GM13976 (cell line): ENCODE measurements around the gene SNX19.
"Not testable (repeated sequence)": the region's sequence is repeated elsewhere in the genome, so short reads cannot be mapped to it uniquely, and the experiment has no call there.

Experiments used
- DNase-seq: peaks from one replicate; pipeline ENCODE4 v3.0.0; 2012; ENCODE audit warnings: low spot score
- in situ Hi-C: fragments of 300-500 bp; cut with MboI; formaldehyde crosslinking; loops from one replicate; pipeline ENCODE4 v1.12.0; 2022; ENCODE audit warnings: low sequenced_read_pairs, mixed read lengths, inconsistent platforms; ENCODE audit not compliant: unreplicated experiment
- TF ChIP-seq, protein P1 (sequence below): IDR thresholded peaks from 2 replicates; pipeline ENCODE4 v1.5.1; 2012; ENCODE audit warnings: borderline replicate concordance, mild to moderate bottlenecking; ENCODE audit not compliant: insufficient read depth; ENCODE audit errors: extremely low read depth, missing control alignments, control extremely low read depth

SNX19 gene

DNA sequence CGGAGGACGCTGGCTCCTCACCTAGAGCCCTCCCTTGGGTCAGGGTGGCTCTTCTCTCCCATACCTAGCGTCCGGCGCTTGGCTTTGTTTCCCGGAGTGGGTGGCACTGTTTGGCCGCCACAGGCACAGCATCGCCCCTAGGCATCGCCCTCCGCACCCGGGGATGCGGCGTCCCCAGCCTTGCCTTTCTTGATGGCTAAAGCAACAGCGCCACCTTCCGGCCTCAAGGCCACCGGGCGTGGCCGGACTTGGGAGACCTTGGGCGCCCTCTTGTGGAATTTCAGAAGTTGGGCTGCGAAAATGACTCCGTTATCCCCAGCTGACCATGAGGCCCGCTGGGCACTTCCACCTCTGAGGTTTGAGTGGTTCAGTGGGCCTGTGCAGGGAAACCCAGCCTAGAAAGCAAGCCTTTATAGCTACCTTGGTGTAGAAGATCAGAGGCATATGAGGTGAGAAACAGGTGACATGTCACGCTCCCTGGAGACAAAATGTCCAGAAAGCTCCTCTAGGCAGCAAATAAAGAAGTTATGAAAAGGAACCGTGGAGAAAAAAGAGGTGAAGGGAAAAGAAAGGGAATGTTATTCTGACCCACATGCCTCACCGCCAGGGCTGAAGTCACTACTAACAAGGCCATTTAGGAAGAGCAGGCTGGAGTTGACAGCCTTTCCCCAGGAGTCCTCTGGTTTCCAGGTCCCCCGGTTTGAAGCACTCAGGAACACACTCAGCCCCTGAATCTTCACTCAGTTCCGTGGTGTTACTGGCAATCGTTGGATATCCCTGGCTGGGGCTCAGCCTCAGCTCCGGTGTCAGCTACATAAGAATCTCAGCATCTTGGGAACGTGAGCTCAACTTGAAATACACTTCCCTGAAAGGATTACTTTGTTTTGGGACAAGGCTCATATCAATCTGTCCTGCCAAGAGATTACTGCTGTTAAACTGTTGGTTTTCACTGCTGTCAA is 54.1 kb downstream of the SNX19 start:
- TF ChIP-seq, protein P1, sequence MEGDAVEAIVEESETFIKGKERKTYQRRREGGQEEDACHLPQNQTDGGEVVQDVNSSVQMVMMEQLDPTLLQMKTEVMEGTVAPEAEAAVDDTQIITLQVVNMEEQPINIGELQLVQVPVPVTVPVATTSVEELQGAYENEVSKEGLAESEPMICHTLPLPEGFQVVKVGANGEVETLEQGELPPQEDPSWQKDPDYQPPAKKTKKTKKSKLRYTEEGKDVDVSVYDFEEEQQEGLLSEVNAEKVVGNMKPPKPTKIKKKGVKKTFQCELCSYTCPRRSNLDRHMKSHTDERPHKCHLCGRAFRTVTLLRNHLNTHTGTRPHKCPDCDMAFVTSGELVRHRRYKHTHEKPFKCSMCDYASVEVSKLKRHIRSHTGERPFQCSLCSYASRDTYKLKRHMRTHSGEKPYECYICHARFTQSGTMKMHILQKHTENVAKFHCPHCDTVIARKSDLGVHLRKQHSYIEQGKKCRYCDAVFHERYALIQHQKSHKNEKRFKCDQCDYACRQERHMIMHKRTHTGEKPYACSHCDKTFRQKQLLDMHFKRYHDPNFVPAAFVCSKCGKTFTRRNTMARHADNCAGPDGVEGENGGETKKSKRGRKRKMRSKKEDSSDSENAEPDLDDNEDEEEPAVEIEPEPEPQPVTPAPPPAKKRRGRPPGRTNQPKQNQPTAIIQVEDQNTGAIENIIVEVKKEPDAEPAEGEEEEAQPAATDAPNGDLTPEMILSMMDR = peak; percentile 100
- in situ Hi-C loops = loop anchor here (10.0 to 25.0 kb wide), 2 partner anchors 427 to 650 kb away; no protein-coding TSS in a partner anchor
- peak; percentile 85 for DNase-seq

- no peak for DNase-seq
- TF ChIP-seq, protein P1 = no peak
- in situ Hi-C loops = loop anchor here (10.0 to 25.0 kb wide), 2 partner anchors 426 to 649 kb away; no protein-coding TSS in a partner anchor
Observed at GRCh38 chr11:130861283-130861682, 55.0 kb downstream of the SNX19 start.

- TF ChIP-seq, protein P1 = no peak
- in situ Hi-C loops = loop anchor here (10.0 to 25.0 kb wide), 2 partner anchors 425 to 648 kb away; no protein-coding TSS in a partner anchor
- no peak for DNase-seq
Observed at GRCh38 chr11:130859886-130860285, 56.4 kb downstream of the SNX19 start.

DNA sequence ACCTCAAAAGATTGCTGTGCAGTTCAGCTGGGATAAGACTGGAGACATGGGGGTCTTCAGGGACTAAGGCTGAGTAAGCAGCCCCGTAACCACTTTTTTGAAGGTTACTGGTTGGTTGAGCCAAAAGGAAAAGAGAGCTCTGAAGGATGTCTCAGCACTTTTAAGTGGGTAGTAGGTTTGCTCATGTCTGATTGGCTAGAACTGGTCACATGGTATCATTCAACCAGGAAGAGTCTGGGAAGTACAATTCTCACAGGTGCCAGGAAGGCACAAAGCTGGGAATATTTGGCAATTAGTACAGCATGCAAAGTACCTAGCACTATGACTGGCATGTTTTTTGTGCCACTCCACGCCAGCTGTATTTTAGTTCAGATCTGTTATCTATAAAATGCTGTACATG is 58.1 kb downstream of the SNX19 start:
- DNase-seq = no peak
- TF ChIP-seq, protein P1 = no peak
- in situ Hi-C loops = loop anchor here (25.0 kb wide), 1 partner anchor 646 kb away; no protein-coding TSS in a partner anchor

GRCh38 chr11:130855707-130856106 is 60.6 kb downstream of the SNX19 start:
- in situ Hi-C loops = loop anchor here (25.0 kb wide), 1 partner anchor 643 kb away; no protein-coding TSS in a partner anchor

GRCh38 chr11:130854483-130854882 is 61.8 kb downstream of the SNX19 start:
- TF ChIP-seq, protein P1 = no peak
- in situ Hi-C loops = loop anchor here (25.0 kb wide), 1 partner anchor 642 kb away; no protein-coding TSS in a partner anchor
- DNase-seq = no peak

More at GRCh38 chr11:130855707-130856106, 60.6 kb downstream of the SNX19 start:
- not testable (repeated sequence) for DNase-seq

DNA sequence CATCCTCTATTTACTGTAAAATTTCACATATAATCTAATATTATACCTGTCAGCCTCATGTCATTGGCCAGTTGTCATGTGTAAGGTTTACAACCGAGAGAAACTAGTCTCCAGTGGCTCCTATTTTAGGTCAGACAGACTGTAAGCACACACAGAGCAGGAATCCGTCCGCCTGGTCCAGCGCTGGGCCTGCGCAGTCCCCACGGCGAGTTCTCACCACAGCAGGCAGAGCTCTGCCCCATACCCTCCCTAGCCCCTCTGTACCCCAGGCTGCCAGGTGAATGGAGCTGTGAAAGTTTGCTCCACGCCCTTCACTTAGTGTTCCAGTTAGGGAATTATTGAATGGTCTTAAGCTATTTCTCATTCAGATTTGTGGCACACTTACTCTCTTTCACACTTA is 63.7 kb downstream of the SNX19 start:
- in situ Hi-C loops = loop anchor here (25.0 kb wide), 1 partner anchor 640 kb away; no protein-coding TSS in a partner anchor
- TF ChIP-seq, protein P1 = no peak
- no peak for DNase-seq
